Activated naive CD8-positive, alpha-beta T cell treated with anti-CD3 and anti-CD28 coated beads, Interleukin-2, amount 50 U/mL, for 16 hours (primary cell): Measurements from ENCODE around the gene PSMB7.

ENCODE experiments used
- DNase-seq: peaks from one replicate; pipeline ENCODE4 v3.0.0-alpha.2; 2020; ENCODE audit warnings: low read depth, low spot score

Gene PSMB7

DNA sequence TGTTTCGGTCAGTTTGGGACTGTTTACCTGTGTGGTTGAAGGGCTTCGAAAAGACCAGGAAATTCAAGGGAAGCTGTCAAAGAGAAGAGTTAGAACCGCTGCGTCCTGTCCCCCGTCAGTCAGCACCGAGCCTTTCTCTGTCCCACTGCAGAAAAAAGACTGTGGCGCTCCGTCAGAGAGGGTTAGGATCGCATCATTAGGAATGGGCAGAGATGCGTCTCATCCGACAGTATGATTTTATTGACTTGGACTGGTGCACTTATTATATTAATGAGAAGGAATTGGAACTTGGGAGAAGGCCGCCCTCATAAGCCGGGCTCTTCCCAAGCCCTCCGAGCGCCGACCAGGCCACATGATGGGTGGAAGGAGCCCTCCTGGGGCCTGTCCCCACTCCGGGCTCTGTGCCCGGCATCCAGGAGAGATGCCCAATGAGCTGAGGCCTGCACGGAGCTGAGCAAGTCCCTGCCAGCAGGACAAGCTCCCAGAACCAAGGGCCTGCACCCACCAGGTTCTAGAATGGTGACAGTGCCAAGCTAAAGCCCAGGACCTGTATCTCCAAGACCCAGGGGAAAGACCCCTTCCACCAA lies 85.9 kb downstream of the PSMB7 start:
- no peak for DNase-seq

DNA sequence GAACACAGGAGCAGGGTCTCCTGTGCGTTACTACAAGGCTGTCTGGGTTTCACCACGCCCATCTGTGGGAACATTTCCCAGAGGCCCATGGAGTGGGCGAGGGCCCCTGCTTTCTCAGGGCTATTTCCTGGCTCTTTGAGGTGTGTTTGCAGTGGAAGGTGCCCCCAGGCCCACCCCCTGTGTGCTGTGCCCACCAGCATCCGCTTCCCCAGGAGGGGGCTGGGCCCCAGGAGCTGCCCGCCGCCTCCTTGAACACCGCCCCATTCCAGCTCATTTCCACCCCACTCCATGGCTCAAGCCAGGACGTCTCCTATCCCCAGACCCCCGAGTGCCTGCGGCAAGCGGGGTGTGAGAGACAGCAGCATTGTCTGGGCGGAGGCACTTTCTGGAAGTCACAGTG lies 87.0 kb downstream of the PSMB7 start:
- no peak for DNase-seq

GRCh38 chr9:124327491-124327890 lies 87.8 kb downstream of the PSMB7 start:
- DNase-seq = no peak

DNA sequence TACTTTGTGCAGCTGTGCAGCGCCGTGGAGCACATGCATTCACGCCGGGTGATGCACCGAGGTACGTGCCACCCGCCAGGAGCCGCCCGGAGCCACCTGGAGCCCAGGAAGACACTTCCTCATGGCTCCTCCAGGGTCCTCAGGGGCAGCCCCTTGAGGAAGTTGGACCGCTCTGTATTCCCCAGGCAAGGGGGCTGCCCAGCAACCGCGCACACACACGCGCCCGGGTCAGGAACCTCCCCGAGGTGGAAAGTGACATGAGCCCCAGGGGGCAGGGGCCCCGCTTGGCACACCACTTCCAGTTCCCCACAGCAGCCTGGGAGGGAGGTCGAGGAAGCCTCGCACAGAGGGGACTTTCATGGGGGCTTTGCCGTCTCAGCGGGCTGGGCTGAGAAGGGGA lies 88.9 kb downstream of the PSMB7 start:
- DNase-seq = no peak

DNA sequence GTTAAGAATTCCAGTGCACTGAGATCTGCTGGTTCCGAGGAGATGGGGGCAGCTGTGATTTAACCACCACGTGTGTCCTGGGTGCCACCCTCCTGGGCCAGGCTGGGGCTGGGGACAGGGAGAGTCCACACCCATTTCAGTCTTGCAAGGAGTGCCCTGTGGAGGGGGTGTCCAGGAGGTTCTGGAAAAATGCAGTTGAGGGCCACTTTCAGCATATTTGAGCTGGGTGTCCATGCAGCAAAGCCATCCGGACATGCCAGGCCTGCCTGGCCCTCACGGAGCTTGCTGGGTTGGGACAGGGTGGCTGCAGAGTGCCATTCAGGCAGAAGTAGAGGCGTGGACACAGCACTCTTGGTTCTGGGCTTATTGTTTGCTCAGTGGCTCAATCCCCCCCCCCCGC lies 89.4 kb downstream of the PSMB7 start:
- no peak for DNase-seq

GRCh38 chr9:124323904-124324303 lies 91.3 kb downstream of the PSMB7 start:
- DNase-seq = no peak

DNA sequence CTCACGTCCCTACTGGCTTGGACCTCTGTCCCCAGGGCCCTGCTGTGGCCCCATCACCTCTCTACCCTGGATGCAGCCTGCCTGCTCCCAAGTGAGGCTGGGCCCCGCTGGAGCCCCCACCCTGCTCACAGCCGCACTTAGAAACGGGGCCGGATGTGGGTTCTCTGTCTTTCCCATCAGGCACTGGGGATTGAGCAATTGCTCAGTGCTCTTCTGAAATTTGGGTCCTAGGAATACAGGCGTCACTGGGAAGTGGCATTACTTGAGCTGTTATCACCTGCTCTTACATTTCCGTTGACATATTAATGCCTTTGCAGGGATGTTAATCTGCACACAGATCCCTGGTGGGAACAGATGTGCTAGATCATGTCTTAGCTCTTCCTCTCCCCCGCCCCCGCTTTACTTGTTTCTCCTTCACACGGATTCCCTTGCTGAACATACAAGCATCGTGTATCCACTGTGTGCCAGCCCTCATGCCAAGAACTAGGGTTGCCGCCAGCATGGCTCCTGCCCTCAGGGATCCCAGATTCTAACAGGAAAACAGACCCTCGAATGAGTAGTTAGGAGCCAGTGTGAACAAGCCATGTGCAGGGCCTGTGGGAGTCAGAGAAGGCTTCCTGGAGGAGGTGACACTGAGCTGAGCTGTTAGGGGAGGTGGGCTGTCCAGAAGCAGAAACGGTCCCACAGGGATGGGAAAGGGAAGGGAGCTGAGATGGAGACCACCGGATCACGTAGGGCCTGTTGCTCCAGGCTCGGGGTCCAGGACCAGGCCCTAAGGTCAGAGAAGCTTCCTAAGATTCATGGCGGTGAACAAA lies 92.4 kb downstream of the PSMB7 start:
- no peak for DNase-seq

DNA sequence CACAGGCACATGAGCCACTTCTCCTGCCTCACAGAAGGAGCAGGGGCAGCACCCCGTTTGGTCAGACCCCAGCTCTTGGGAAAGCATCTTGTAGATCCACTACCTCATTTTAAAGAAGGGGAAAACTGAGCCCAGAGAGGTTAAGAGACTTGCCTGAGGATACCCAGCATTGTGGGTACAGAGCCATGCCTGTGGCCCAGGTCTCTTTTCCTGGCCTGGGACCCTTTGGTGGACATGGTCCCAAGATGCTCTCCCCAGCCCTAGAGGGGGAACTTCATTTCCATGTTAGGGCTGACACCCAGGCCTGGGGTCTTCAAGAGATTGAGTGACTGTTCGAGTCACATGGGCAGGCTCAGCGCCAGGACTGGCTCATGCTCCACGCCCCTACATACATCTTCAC lies 93.3 kb downstream of the PSMB7 start:
- no peak for DNase-seq

- no peak for DNase-seq
Observed at GRCh38 chr9:124321416-124321815, 93.8 kb downstream of the PSMB7 start.

DNA sequence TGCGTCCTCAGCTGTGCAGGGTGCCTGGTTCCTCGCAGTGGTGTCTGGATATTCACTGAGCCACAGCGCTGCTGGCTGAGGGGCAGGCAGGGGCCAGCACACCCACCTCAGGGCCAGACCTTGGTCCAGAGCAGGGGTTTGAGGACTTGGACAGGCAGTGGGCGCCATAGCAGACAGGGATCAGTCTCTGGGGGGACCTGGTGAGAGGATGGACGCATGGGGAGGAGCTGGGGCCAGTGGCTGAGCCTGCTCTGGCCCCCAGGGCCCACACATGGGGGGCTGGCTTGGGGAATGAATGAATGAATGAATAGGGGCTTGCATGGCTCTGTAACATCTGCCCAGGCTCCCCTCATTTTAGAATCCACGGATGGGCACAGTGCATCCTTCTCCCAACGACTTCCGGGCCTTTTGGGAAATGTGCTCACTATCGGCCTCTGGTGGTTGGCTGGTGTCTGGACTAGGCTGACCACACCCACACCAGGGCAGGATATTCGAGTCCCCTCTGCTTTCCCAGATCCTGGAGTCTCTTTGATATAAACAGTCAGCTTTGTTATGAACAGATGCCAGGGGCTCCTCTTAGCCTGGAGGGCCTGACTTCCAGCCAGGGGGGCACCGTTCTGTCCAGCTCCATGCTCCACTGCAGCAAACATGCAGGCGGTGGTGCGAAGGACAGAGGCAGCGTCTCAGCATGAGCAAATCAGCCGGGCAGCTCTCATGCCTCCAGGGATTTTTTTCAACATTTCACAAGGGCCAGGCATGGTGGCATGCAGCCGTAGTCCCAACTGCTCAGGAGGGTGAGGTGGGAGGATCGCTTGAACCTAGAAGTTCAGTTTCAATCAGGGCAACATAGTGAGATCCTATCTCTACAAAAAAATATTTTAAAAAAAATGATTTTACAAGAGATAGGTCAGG lies 94.9 kb downstream of the PSMB7 start:
- DNase-seq = no peak

GRCh38 chr9:124315882-124316281 lies 99.4 kb downstream of the PSMB7 start:
- DNase-seq = no peak

GRCh38 chr9:124313940-124314339 lies 101.3 kb downstream of the PSMB7 start:
- DNase-seq = no peak

DNA sequence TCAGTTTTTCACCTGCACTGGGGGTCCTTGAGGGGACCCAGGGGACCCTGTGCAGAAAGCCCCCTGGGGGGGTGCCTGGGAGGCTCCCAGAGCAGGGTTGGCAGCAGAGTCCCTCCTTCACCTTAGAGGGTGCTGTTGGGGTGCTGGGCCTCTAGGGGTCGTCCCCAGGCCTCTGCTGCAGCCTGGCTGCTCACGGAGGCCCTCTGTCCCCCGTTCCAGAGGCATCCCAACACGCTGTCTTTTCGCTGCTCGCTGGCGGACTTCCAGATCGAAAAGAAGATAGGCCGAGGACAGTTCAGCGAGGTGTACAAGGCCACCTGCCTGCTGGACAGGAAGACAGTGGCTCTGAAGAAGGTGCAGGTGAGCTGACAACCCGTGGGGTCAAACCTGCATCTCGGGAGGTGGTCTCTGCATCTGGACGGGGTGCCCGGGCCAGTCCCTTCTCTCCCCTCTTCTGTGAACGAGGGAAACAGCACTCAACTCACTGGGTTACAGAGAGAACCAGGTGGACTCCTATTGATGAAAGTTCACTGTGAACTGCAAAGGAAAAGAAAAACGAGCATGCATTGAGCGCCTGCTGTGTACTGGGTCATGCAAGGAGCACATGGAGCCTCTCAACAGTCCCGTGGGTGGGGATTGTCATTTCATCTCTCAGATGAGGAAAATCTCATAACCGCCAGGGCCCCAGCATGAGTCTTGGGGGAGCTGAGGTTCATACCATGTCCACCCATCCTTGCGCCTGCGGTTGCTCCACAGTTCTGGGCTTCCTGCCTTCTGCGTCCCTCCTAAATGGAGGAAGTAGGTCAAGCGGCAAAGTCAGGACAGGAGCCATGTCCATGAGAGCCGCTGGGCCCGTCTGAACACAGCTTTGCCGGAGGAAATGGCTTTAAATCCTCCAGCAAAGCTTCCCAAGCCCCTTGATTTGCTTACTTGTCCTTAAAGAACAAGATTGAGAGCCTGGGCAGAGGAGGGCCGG lies 102.7 kb downstream of the PSMB7 start:
- no peak for DNase-seq

- no peak for DNase-seq
Observed at GRCh38 chr9:124311283-124311682, 104.0 kb downstream of the PSMB7 start.

DNA sequence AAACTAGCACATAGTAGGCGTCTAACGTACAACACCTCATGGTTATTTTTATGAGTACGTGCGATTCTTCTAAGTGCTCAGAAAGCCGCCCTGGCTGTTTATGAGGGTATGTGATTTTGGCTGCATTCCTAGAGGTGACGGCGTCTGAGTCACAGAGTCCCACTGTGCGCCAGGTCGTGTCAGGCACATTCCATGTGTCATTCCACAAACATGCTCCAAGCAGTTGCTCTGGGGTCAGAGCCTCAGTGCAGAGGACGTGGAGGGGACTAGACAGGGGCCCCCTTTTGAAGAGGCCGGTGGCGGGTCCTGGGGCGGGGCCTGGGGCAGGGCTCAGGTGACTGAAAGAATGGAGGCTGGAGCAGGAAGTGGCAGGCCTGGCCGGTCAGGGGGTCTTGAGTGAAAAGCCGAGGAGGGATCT lies 105.6 kb downstream of the PSMB7 start:
- no peak for DNase-seq

- DNase-seq = no peak
Observed at GRCh38 chr9:124308606-124309491, 106.4 kb downstream of the PSMB7 start.

GRCh38 chr9:124307379-124308030 lies 107.7 kb downstream of the PSMB7 start:
- no peak for DNase-seq

DNA sequence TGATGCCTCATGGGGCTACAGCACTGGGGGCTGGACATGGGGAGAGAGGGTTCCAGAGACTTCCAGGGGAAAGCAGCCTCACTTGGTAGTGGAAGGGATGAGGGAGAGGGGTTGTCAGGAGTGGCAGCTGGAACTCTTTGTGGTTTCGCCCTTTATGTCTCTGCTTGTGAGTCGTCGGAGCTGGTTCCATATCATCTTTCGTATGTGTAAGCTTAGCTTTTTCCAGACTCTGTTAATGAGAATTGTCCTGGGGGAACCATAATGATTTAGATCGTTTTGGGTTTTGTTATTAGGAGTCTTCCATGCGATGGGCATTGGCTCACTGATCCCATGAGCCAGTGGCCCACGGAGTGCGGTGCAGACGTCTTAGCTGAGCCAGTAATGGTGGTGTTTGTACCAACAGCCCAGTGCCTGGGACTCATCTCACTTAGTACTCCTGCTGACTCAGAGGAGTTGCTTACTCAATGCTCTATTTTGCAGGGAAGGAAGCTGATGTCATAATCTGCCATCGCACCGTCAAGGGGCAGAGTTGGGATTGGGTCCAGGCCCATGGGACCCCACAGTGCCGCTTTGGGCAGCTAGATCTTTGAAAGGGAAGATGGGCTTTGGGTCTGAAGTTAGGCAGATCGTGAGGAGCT lies 109.0 kb downstream of the PSMB7 start:
- no peak for DNase-seq

DNA sequence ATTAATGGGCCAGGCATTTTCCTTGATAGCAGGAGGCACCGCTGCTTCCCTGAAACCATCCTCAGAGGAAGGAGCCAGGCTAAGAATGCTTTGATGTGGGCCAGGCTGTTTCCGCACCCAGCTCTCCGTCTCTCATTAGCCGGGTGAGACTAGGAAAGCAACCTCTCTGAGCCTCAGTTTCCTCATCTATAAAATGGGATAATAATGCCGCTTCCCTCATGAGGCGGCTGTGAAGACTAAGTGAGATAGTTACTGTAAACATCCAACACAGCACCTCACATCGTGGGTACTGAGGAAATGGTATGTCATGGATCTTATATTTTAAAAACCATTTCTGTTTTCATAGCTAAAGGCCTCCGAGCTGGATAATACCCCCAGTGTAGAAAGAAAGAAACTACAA lies 111.0 kb downstream of the PSMB7 start:
- no peak for DNase-seq
